ENCODE results near the gene PSMD3.

Gene PSMD3

GRCh38 chr17:39966771-39967170 lies 13.8 kb upstream of the PSMD3 start:
- TF ChIP-seq, protein P1, sequence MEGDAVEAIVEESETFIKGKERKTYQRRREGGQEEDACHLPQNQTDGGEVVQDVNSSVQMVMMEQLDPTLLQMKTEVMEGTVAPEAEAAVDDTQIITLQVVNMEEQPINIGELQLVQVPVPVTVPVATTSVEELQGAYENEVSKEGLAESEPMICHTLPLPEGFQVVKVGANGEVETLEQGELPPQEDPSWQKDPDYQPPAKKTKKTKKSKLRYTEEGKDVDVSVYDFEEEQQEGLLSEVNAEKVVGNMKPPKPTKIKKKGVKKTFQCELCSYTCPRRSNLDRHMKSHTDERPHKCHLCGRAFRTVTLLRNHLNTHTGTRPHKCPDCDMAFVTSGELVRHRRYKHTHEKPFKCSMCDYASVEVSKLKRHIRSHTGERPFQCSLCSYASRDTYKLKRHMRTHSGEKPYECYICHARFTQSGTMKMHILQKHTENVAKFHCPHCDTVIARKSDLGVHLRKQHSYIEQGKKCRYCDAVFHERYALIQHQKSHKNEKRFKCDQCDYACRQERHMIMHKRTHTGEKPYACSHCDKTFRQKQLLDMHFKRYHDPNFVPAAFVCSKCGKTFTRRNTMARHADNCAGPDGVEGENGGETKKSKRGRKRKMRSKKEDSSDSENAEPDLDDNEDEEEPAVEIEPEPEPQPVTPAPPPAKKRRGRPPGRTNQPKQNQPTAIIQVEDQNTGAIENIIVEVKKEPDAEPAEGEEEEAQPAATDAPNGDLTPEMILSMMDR (IDR thresholded peaks at IDR 0.05; ENCODE audit: low read depth, low read length), result no peak
- TF ChIP-seq EZH2phosphoT487 (IDR thresholded peaks at IDR 0.05; ENCODE audit: low read depth), result no peak
- H3K4me3 ChIP-seq (ENCODE audit: low read length), result no peak overlapping the region
- H3K4me2 ChIP-seq (ENCODE audit: low read length), result no peak overlapping the region
- no peak overlapping the region for H3K9ac ChIP-seq (ENCODE audit: low read length)
- no peaks in the 10 kb centered on the region for H3K9me3 ChIP-seq (ENCODE audit: insufficient read depth, low read length)
- H4K20me1 ChIP-seq (ENCODE audit: insufficient read depth, low read length), result no peaks in the 10 kb centered on the region
- H3K79me2 ChIP-seq (ENCODE audit: low read length), result no peaks in the 10 kb centered on the region
- no peak overlapping the region for H2AFZ ChIP-seq (ENCODE audit: low read depth, low read length)
- H3K4me1 ChIP-seq (ENCODE audit: low read length), result 0 out of 2 replicates have a peak, but pooled peaks cover 1% of the 10 kb centered on the region
- H3K27ac ChIP-seq (ENCODE audit: low read length), result no peak overlapping the region
- peaks cover 30% of the 10 kb centered on the region for H3K27me3 ChIP-seq (ENCODE audit: low read depth, low read length)
- H3K36me3 ChIP-seq (replicated peaks; ENCODE audit: low read depth, low read length), result no peaks in the 10 kb centered on the region

GRCh38 chr17:39968761-39969160 lies 11.8 kb upstream of the PSMD3 start:
- Histone ChIP-seq H3K4me3 (ENCODE audit: low read length) (no peak overlapping the region), H3K27me3 (ENCODE audit: low read depth, low read length) (peaks cover 31% of the 10 kb centered on the region), H3K4me1 (ENCODE audit: low read length) (peaks cover 10% of the 10 kb centered on the region), H3K9ac (ENCODE audit: low read length) (no peak overlapping the region), H3K79me2 (ENCODE audit: low read length) (no peaks in the 10 kb centered on the region), H3K27ac (ENCODE audit: low read length) (no peak overlapping the region), H3K36me3 (replicated peaks; ENCODE audit: low read depth, low read length) (no peaks in the 10 kb centered on the region), H3K4me2 (ENCODE audit: low read length) (no peak overlapping the region), H4K20me1 (ENCODE audit: insufficient read depth, low read length) (no peaks in the 10 kb centered on the region), H2AFZ (ENCODE audit: low read depth, low read length) (no peak overlapping the region), H3K9me3 (ENCODE audit: insufficient read depth, low read length) (no peaks in the 10 kb centered on the region)
- TF ChIP-seq, protein P1 (IDR thresholded peaks at IDR 0.05; ENCODE audit: low read depth, low read length), result no peak
- TF ChIP-seq EZH2phosphoT487 (IDR thresholded peaks at IDR 0.05; ENCODE audit: low read depth), result no peak

GRCh38 chr17:39969375-39969774 lies 11.2 kb upstream of the PSMD3 start:
- no peaks in the 10 kb centered on the region for H3K79me2 ChIP-seq (ENCODE audit: low read length)
- H2AFZ ChIP-seq (ENCODE audit: low read depth, low read length), result no peak overlapping the region
- no peaks in the 10 kb centered on the region for H3K36me3 ChIP-seq (replicated peaks; ENCODE audit: low read depth, low read length)
- no peak overlapping the region for H3K27ac ChIP-seq (ENCODE audit: low read length)
- H4K20me1 ChIP-seq (ENCODE audit: insufficient read depth, low read length), result no peaks in the 10 kb centered on the region
- no peak overlapping the region for H3K4me2 ChIP-seq (ENCODE audit: low read length)
- TF ChIP-seq, protein P1 (IDR thresholded peaks at IDR 0.05; ENCODE audit: low read depth, low read length), result no peak
- TF ChIP-seq EZH2phosphoT487 (IDR thresholded peaks at IDR 0.05; ENCODE audit: low read depth), result no peak
- H3K4me3 ChIP-seq (ENCODE audit: low read length), result no peak overlapping the region
- H3K27me3 ChIP-seq (ENCODE audit: low read depth, low read length), result peaks cover 35% of the 10 kb centered on the region
- peaks cover 10% of the 10 kb centered on the region for H3K4me1 ChIP-seq (ENCODE audit: low read length)
- no peaks in the 10 kb centered on the region for H3K9me3 ChIP-seq (ENCODE audit: insufficient read depth, low read length)
- no peak overlapping the region for H3K9ac ChIP-seq (ENCODE audit: low read length)

DNA sequence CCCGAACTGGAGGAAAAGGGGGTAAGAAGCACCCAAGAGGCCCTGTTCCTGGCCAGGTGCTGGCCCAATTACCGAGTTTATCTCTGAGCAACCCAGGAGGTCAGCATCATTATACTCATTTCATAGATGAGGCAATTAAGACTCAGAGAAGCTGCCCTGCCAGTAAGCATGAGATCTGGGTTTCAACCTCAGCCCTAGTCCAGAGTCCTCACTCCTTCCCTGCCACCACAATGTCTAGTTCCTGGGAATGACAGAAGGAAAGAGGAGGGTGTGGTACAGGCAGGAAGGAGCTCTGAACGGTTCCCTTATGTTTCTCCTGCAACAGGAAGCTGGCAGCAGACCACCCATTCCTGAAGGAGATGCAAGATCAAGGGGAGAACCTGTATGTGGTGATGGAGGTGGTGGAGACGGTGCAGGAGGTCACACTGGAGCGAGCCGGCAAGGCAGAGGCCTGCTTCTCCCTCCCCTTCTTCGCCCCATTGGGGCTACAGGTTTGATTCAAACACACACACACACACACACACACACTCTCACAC lies 10.4 kb upstream of the PSMD3 start:
- H2AFZ ChIP-seq (ENCODE audit: low read depth, low read length), result no peak overlapping the region
- peaks cover 10% of the 10 kb centered on the region for H3K4me1 ChIP-seq (ENCODE audit: low read length)
- TF ChIP-seq EZH2phosphoT487 (IDR thresholded peaks at IDR 0.05; ENCODE audit: low read depth), result no peak
- TF ChIP-seq, protein P1 (IDR thresholded peaks at IDR 0.05; ENCODE audit: low read depth, low read length), result no peak
- H3K27me3 ChIP-seq (ENCODE audit: low read depth, low read length), result peaks cover 38% of the 10 kb centered on the region
- H3K9me3 ChIP-seq (ENCODE audit: insufficient read depth, low read length), result no peaks in the 10 kb centered on the region
- no peaks in the 10 kb centered on the region for H3K36me3 ChIP-seq (replicated peaks; ENCODE audit: low read depth, low read length)
- H3K79me2 ChIP-seq (ENCODE audit: low read length), result no peaks in the 10 kb centered on the region
- no peaks in the 10 kb centered on the region for H4K20me1 ChIP-seq (ENCODE audit: insufficient read depth, low read length)
- no peak overlapping the region for H3K4me2 ChIP-seq (ENCODE audit: low read length)
- no peak overlapping the region for H3K27ac ChIP-seq (ENCODE audit: low read length)
- no peak overlapping the region for H3K4me3 ChIP-seq (ENCODE audit: low read length)
- no peak overlapping the region for H3K9ac ChIP-seq (ENCODE audit: low read length)
